Measurements from ENCODE around the gene GSTO2. TPM values are rescaled to one million over a fixed set of nuclear protein-coding genes. Genes with fewer than 3 reads are reported as not detected.
A peak's percentile ranks its signal among the peaks of the same experiment; 100 is the strongest.

The GSTO2 gene
- total and polyA plus RNA-seq, 2 experiments from 2014 or later = 0.37 to 2.5 TPM

DNA sequence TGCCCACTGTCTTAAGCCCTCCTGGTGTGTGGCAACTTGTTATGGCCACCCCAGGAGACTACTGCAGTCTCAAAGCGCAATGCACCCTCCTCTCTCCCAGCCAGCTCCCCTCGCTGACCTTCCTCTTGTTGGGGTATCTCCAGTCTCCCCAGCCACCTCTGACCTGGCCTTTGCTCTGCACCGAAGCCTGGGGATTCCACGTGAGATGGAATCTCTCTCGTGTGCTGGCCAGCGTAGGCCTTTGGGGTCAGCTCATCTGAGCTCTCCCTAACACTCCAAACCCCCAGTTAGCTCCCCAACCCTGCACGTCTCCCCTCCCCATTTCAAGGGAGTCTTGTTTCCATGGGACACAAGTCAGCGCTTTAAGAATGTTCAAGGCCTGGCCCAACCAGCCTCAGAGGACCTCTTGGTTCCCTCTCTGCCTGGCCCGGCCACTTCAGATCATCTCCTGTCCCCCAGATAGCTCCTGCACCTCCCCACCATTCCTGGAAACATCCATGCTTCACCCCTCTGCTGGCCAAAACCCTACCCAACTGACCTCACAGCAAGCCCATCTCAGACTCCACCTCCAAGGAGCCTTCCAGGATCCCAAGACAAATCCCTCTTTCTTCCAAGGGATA lies 58.1 kb downstream of the GSTO2 start:
- Histone ChIP-seq H3K4me3 (no peak overlapping the region), H3K9me3 (ENCODE audit: low read depth) (no peaks in the 10 kb centered on the region), H3K79me2 (peaks cover 66% of the 10 kb centered on the region), H4K20me1 (ENCODE audit: insufficient read depth, poor library complexity, severe bottlenecking) (no peaks in the 10 kb centered on the region), H3K27me3 (no peaks in the 10 kb centered on the region), H3K27ac (peak overlapping the region; percentile 97), H3K36me3 (replicated peaks; ENCODE audit: insufficient read depth, low read depth) (no peaks in the 10 kb centered on the region), H3K9me2 (replicated peaks; ENCODE audit: insufficient read depth) (no peaks in the 10 kb centered on the region), H3K4me2 (peak overlapping the region; percentile 74), H2AFZ (no peak overlapping the region), H3K4me1 (ENCODE audit: insufficient read depth) (peaks cover 49% of the 10 kb centered on the region)
- TF ChIP-seq CTCF (IDR thresholded peaks at IDR 0.05; ENCODE audit: poor library complexity) (no peak), EZH2phosphoT487 (IDR thresholded peaks at IDR 0.05; ENCODE audit: low read depth, severe bottlenecking, unreplicated experiment) (no peak), EZH2 (IDR thresholded peaks at IDR 0.05; ENCODE audit: borderline replicate concordance) (no peak)
- WGBS (ENCODE audit: low lambda C conversion rate, missing lambda C conversion rate) = 93% methylated on average over 9 of the region's 9 CpGs
- no peak for DNase-seq (ENCODE audit: low spot score)

- no peaks in the 10 kb centered on the region for H3K27me3 ChIP-seq
- peak overlapping the region; percentile 18 for H3K4me3 ChIP-seq
- no peaks in the 10 kb centered on the region for H3K9me2 ChIP-seq (replicated peaks; ENCODE audit: insufficient read depth)
- H3K4me1 ChIP-seq (ENCODE audit: insufficient read depth) = peaks cover 54% of the 10 kb centered on the region
- H3K9me3 ChIP-seq (ENCODE audit: low read depth) = no peaks in the 10 kb centered on the region
- H4K20me1 ChIP-seq (ENCODE audit: insufficient read depth, poor library complexity, severe bottlenecking) = no peaks in the 10 kb centered on the region
- no peaks in the 10 kb centered on the region for H3K36me3 ChIP-seq (replicated peaks; ENCODE audit: insufficient read depth, low read depth)
- 56% methylated on average over 20 of the region's 20 CpGs for WGBS (ENCODE audit: low lambda C conversion rate, missing lambda C conversion rate)
- peak overlapping the region; percentile 74 for H3K4me2 ChIP-seq
- DNase-seq (ENCODE audit: low spot score) = peak; percentile 44
- peak overlapping the region; percentile 97 for H3K27ac ChIP-seq
- no peak for TF ChIP-seq EZH2phosphoT487 (IDR thresholded peaks at IDR 0.05; ENCODE audit: low read depth, severe bottlenecking, unreplicated experiment)
- TF ChIP-seq EZH2 (IDR thresholded peaks at IDR 0.05; ENCODE audit: borderline replicate concordance) = no peak
- no peak for TF ChIP-seq CTCF (IDR thresholded peaks at IDR 0.05; ENCODE audit: poor library complexity)
- H2AFZ ChIP-seq = no peak overlapping the region
- H3K79me2 ChIP-seq = peaks cover 65% of the 10 kb centered on the region
Measured at GRCh38 chr10:104327745-104328645, 59.0 kb downstream of the GSTO2 start.

DNA sequence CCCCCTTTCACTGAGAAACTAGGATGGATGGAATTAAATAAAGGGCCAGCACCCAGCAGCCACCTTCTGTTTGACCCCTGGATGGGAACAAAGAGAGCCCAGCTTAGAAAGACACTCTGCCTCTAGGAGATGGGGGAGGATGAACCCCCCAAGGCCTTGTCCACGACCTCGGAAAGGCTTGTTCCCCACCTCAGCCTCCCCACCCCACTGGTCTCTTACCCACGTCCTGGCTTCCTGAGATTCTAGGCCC lies 59.6 kb downstream of the GSTO2 start:
- Histone ChIP-seq H3K27ac (peak overlapping the region; percentile 97), H3K36me3 (replicated peaks; ENCODE audit: insufficient read depth, low read depth) (no peaks in the 10 kb centered on the region), H3K4me3 (no peak overlapping the region), H3K4me2 (peak overlapping the region; percentile 74), H4K20me1 (ENCODE audit: insufficient read depth, poor library complexity, severe bottlenecking) (no peaks in the 10 kb centered on the region), H3K9me2 (replicated peaks; ENCODE audit: insufficient read depth) (no peaks in the 10 kb centered on the region), H3K4me1 (ENCODE audit: insufficient read depth) (peaks cover 54% of the 10 kb centered on the region), H3K9me3 (ENCODE audit: low read depth) (no peaks in the 10 kb centered on the region), H3K27me3 (no peaks in the 10 kb centered on the region), H2AFZ (no peak overlapping the region), H3K79me2 (peaks cover 65% of the 10 kb centered on the region)
- WGBS (ENCODE audit: low lambda C conversion rate, missing lambda C conversion rate) = 18% methylated on average over 3 of the region's 3 CpGs
- TF ChIP-seq EZH2phosphoT487 (IDR thresholded peaks at IDR 0.05; ENCODE audit: low read depth, severe bottlenecking, unreplicated experiment) (no peak), CTCF (IDR thresholded peaks at IDR 0.05; ENCODE audit: poor library complexity) (no peak), EZH2 (IDR thresholded peaks at IDR 0.05; ENCODE audit: borderline replicate concordance) (no peak)
- DNase-seq (ENCODE audit: low spot score) = no peak

Measured in hepatocyte (in vitro differentiated cells).